Prostate gland (tissue), 2 donors: ENCODE results near the gene ITGA2B. TPM values are rescaled to one million over a fixed set of nuclear protein-coding genes. Genes with fewer than 3 reads are reported as not detected.

ENCODE experiments used
- DNase-seq: peaks from one replicate; pipeline ENCODE4 v3.0.0-alpha.2; 2019; ENCODE audit warnings: low spot score
- H3K27ac ChIP-seq, 2 donors: fragments of 200-600 bp; sonication (generic); 2 replicates each; pipeline ENCODE4 v1.5.1; 2017 to 2019
- H3K27me3 ChIP-seq: fragments of 200-600 bp; sonication (generic); replicated peaks from 2 replicates; pipeline ENCODE4 v1.5.1; 2019; ENCODE audit not compliant: insufficient read depth
- H3K36me3 ChIP-seq, 2 donors: fragments of 200-600 bp; sonication (generic); 1 replicate in 1 of 2; 2 replicates in 1 of 2; pipeline versions ENCODE4 v1.5.1 to v1.8.1; 2017 to 2019
- H3K4me1 ChIP-seq: fragments of 200-600 bp; sonication (generic); replicated peaks from 2 replicates; pipeline ENCODE4 v1.5.1; 2019
- H3K4me3 ChIP-seq, 2 donors: fragments of 200-600 bp; sonication (generic); 2 replicates each; pipeline ENCODE4 v1.5.1; 2017 to 2019
- H3K9me3 ChIP-seq: fragments of 200-600 bp; sonication (generic); 2 replicates; pipeline ENCODE4 v1.5.1; 2017
- CTCF ChIP-seq, 4 experiments: fragments of 200-600 bp in 2 of 4; fragments of 450-650 bp in 2 of 4; sonication (generic) in 2 of 4; IDR thresholded peaks; 1 replicate in 3 of 4; 2 replicates in 1 of 4; pipeline ENCODE4 v1.5.1; 2016 to 2019; ENCODE audit warnings: antibody characterized with exemption in 4 of 4, mild to moderate bottlenecking in 2 of 4, moderate library complexity in 2 of 4
- POLR2A ChIP-seq: fragments of 450-650 bp; IDR thresholded peaks from one replicate; pipeline ENCODE4 v1.6.1; 2016; ENCODE audit warnings: antibody characterized with exemption, mild to moderate bottlenecking
- POLR2AphosphoS5 ChIP-seq: sonication (generic); formaldehyde crosslinking; IDR thresholded peaks from one replicate; pipeline ENCODE4 v1.6.1; 2017; ENCODE audit warnings: antibody characterized with exemption
- WGBS: methylation state at CpG from one replicate; pipeline ENCODE4 v1.1.5; 2018; 5-methylcytosine and 5-hydroxymethylcytosine counted together
- intact Hi-C: fragments of 100-400 bp; cut with DNase I; formaldehyde crosslinking; loops from one replicate; pipeline ENCODE4 v1.14.2; 2022
- small RNA-seq, 2 donors: library from RNA; depleted of rRNA; stranded (forward); fragments of <200 nt; gene quantifications; one replicate each; pipeline ENCODE3, GENCODE V24; 2016
- total RNA-seq, 2 donors: library from RNA; depleted of rRNA; stranded (reverse); fragments of >200 nt; gene quantifications; one replicate each; pipeline ENCODE4 v1.1.0, GENCODE V29; 2016

Gene ITGA2B
- total RNA-seq, 2 donors from 2014 or later: 0.27 to 0.68 TPM

- Histone ChIP-seq H3K27me3 (no peaks in the 10 kb centered on the region), H3K4me1 (peaks cover 6% of the 10 kb centered on the region), H3K36me3 (peaks cover 8 to 21% of the 10 kb centered on the region in 2 donors), H3K9me3 (no peaks in the 10 kb centered on the region), H3K27ac (no peak overlapping the region), H3K4me3 (no peak overlapping the region)
- intact Hi-C loops: no loop called here
- TF ChIP-seq POLR2A (no peak), CTCF (IDR thresholded peaks at IDR 0.05) (no peak), POLR2AphosphoS5 (no peak)
- no peak for DNase-seq
- 88% methylated on average over 11 of the region's 11 CpGs for WGBS
Observed at GRCh38 chr17:44322236-44322895, 67.1 kb downstream of the ITGA2B start.

Small RNAs within 50 kb of the gene (small RNA-seq; reads per million reads assigned to genes)
- gene RN7SL258P: 0 reads per million in 2 donors

Other genes starting within 250 kb of the ITGA2B start
- 1 to 10 TPM; 1.4 to 8.1 TPM for gene HROB, start 247.7 kb downstream of the ITGA2B start, total RNA-seq
- 1 to 10 TPM; 3.2 to 4.4 TPM for gene ASB16, start 218.9 kb downstream of the ITGA2B start, total RNA-seq
- 10 to 100 TPM; 42.9 to 67.2 TPM for gene TMUB2, start 202.7 kb downstream of the ITGA2B start, total RNA-seq
- 10 to 100 TPM; 45.8 to 72.0 TPM for gene ATXN7L3, start 189.8 kb downstream of the ITGA2B start, total RNA-seq
- 10 to 100 TPM; 73.4 to 77.2 TPM for gene UBTF, start 170.0 kb downstream of the ITGA2B start, total RNA-seq
- under 1 TPM in 1 of 2 donors, not detected in 1; 0.51 TPM for gene SLC4A1, start 121.5 kb downstream of the ITGA2B start, total RNA-seq
- gene RUNDC3A, start 81.0 kb downstream of the ITGA2B start, total RNA-seq: 1 to 10 TPM in 1 of 2 donors, under 1 TPM in 1; 0.68 to 2.9 TPM
- 100 to 1,000 TPM; 116 to 132 TPM for gene SLC25A39, start 64.8 kb downstream of the ITGA2B start, total RNA-seq
- gene GRN, start 44.3 kb downstream of the ITGA2B start, total RNA-seq: 100 to 1,000 TPM; 319 to 404 TPM
- 1 to 10 TPM; 1.8 to 6.1 TPM for gene FAM171A2, start 25.8 kb downstream of the ITGA2B start, total RNA-seq
- 10 to 100 TPM; 25.2 to 42.8 TPM for gene GPATCH8, start 113.8 kb upstream of the ITGA2B start, total RNA-seq
- gene FZD2, start 167.8 kb upstream of the ITGA2B start, total RNA-seq: 10 to 100 TPM in 1 of 2 donors, 1 to 10 TPM in 1; 3.3 to 10.1 TPM